Stimulated activated naive CD8-positive, alpha-beta T cell treated with anti-CD3 and anti-CD28 coated beads, Interleukin-15, amount 100 ng/mL, for 72 hours (primary cell): ENCODE data around the gene TFB1M.
"Not testable (repeated sequence)": the region's sequence is repeated elsewhere in the genome, so short reads cannot be mapped to it uniquely, and the experiment has no call there.

Experiments
- ATAC-seq: fragments of 150-1000 bp; cut with Tn5 transposase; 2 replicates; pipeline ENCODE4 v1.10.0; 2021; ENCODE audit warnings: mild to moderate bottlenecking, moderate library complexity
- DNase-seq, 2 donors: peaks; one replicate each; pipeline ENCODE4 v3.0.0; 2021 to 2022
- H3K27ac Mint-ChIP-seq, 2 donors: one replicate each; pipeline ENCODE4 v1.8.0; 2022; ENCODE audit warnings: mild to moderate bottlenecking in 2 of 2, mixed read lengths in 2 of 2, moderate library complexity in 2 of 2
- H3K27me3 Mint-ChIP-seq: one replicate; pipeline ENCODE4 v1.8.0; 2022; ENCODE audit warnings: mixed read lengths
- H3K4me1 Mint-ChIP-seq: one replicate; pipeline ENCODE4 v1.8.0; 2022; ENCODE audit warnings: mild to moderate bottlenecking, mixed read lengths
- H3K4me3 Mint-ChIP-seq, 2 donors: one replicate each; pipeline ENCODE4 v1.8.0; 2022; ENCODE audit warnings: mild to moderate bottlenecking in 2 of 2, mixed read lengths in 2 of 2, moderate library complexity in 1 of 2
- H3K9me3 Mint-ChIP-seq, 2 donors: one replicate each; pipeline ENCODE4 v1.8.0; 2022; ENCODE audit warnings: mixed read lengths in 2 of 2

The TFB1M gene

GRCh38 chr6:155314092-155314772 is at the start of gene TFB1M:
TFB1M (minus strand) TSS chr6:155314484; CDS start chr6:155314428, 56 bp downstream.
- peak; percentile 97 for ATAC-seq
- Mint-ChIP-seq H3K4me1 (peaks cover 39% of the 10 kb centered on the region), H3K27me3 (no peaks in the 10 kb centered on the region), H3K4me3 (peak within 1 kb of the TSS; percentile 95), H3K9me3 (no peaks in the 10 kb centered on the region), H3K27ac (peak within 1 kb of the TSS; percentile 97 to 98)
- DNase-seq = peak; percentile 99 to 100

GRCh38 chr6:155364021-155364420 is 49.7 kb upstream of the TFB1M start:
- not testable (repeated sequence) for H3K4me3 Mint-ChIP-seq, DNase-seq, H3K4me1 Mint-ChIP-seq, H3K27me3 Mint-ChIP-seq, H3K27ac Mint-ChIP-seq, ATAC-seq
- H3K9me3 Mint-ChIP-seq = peaks cover 13 to 23% of the 10 kb centered on the region in 2 donors

GRCh38 chr6:155362968-155363632 is 48.8 kb upstream of the TFB1M start:
- peaks cover 13 to 25% of the 10 kb centered on the region in 2 donors for H3K9me3 Mint-ChIP-seq
- H3K4me1 Mint-ChIP-seq, ATAC-seq, H3K4me3 Mint-ChIP-seq, DNase-seq, H3K27ac Mint-ChIP-seq, H3K27me3 Mint-ChIP-seq: not testable (repeated sequence)

DNA sequence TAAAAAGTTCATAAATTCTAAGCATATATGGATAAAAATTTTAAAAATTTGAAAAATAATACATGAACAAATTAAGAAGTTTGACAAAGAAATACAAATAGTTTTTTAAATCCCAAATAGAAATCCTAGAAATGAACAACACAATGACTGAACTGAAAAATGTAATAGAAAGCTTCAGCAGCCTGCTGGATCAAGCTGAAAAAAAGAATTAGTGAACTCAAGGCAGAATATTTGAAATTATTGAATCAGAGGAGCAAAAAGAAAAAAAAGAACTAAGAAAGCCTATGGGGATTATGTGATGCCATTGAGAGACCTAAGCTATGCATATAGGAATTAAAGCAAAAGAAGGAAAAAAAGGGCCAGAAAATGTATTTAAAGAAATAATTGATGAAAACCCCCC is 39.9 kb upstream of the TFB1M start:
- Mint-ChIP-seq H3K4me3 (no peak overlapping the region), H3K9me3 (peaks cover 10 to 25% of the 10 kb centered on the region in 2 donors), H3K27ac (no peak overlapping the region)

GRCh38 chr6:155352811-155353210 is 38.5 kb upstream of the TFB1M start:
- Mint-ChIP-seq H3K4me1 (peaks cover 7% of the 10 kb centered on the region), H3K27me3 (no peaks in the 10 kb centered on the region), H3K27ac (no peak overlapping the region), H3K4me3 (no peak overlapping the region), H3K9me3 (peaks cover 14 to 33% of the 10 kb centered on the region in 2 donors)
- DNase-seq (no peak), ATAC-seq (no peak)

More for the DNA sequence above, 39.9 kb upstream of the TFB1M start:
- no peak for ATAC-seq
- DNase-seq = no peak
- no peaks in the 10 kb centered on the region for H3K27me3 Mint-ChIP-seq
- H3K4me1 Mint-ChIP-seq = no peaks in the 10 kb centered on the region

- Mint-ChIP-seq H3K27ac (no peak overlapping the region), H3K27me3 (no peaks in the 10 kb centered on the region), H3K4me1 (peaks cover 14% of the 10 kb centered on the region), H3K9me3 (peaks cover 22 to 40% of the 10 kb centered on the region in 2 donors), H3K4me3 (no peak overlapping the region)
- DNase-seq (no peak), ATAC-seq (no peak)
Observed at GRCh38 chr6:155352130-155352420, 37.8 kb upstream of the TFB1M start.

- Mint-ChIP-seq H3K4me1 (peaks cover 14% of the 10 kb centered on the region), H3K9me3 (peaks cover 27 to 46% of the 10 kb centered on the region in 2 donors), H3K4me3 (no peak overlapping the region), H3K27me3 (no peaks in the 10 kb centered on the region), H3K27ac (no peak overlapping the region)
- DNase-seq (no peak), ATAC-seq (no peak)
Observed at GRCh38 chr6:155351273-155352129, 37.2 kb upstream of the TFB1M start.

GRCh38 chr6:155349956-155350355 is 35.7 kb upstream of the TFB1M start:
- peaks cover 14% of the 10 kb centered on the region for H3K4me1 Mint-ChIP-seq
- no peak for ATAC-seq
- H3K9me3 Mint-ChIP-seq = peaks cover 39 to 58% of the 10 kb centered on the region in 2 donors
- H3K4me3 Mint-ChIP-seq = no peak overlapping the region
- no peak for DNase-seq
- no peaks in the 10 kb centered on the region for H3K27me3 Mint-ChIP-seq
- H3K27ac Mint-ChIP-seq = no peak overlapping the region

GRCh38 chr6:155349129-155349528 is 34.8 kb upstream of the TFB1M start:
- no peak for ATAC-seq
- Mint-ChIP-seq H3K4me3 (no peak overlapping the region), H3K4me1 (peaks cover 14% of the 10 kb centered on the region), H3K9me3 (peaks cover 34 to 58% of the 10 kb centered on the region in 2 donors), H3K27ac (no peak overlapping the region), H3K27me3 (no peaks in the 10 kb centered on the region)
- DNase-seq = no peak

GRCh38 chr6:155347800-155348199 is 33.5 kb upstream of the TFB1M start:
- Mint-ChIP-seq H3K9me3 (peaks cover 29 to 50% of the 10 kb centered on the region in 2 donors), H3K4me1 (peaks cover 14% of the 10 kb centered on the region), H3K27ac (no peak overlapping the region), H3K27me3 (no peaks in the 10 kb centered on the region), H3K4me3 (no peak overlapping the region)
- ATAC-seq (peak; percentile 45), DNase-seq (no peak)

GRCh38 chr6:155346957-155347356 is 32.7 kb upstream of the TFB1M start:
- H3K4me1 Mint-ChIP-seq = peaks cover 14% of the 10 kb centered on the region
- DNase-seq = no peak
- H3K27me3 Mint-ChIP-seq = no peaks in the 10 kb centered on the region
- no peak for ATAC-seq
- peaks cover 29 to 50% of the 10 kb centered on the region in 2 donors for H3K9me3 Mint-ChIP-seq
- H3K27ac Mint-ChIP-seq = no peak overlapping the region
- no peak overlapping the region for H3K4me3 Mint-ChIP-seq

- Mint-ChIP-seq H3K27me3 (no peaks in the 10 kb centered on the region), H3K27ac (no peak overlapping the region), H3K4me3 (no peak overlapping the region), H3K4me1 (peaks cover 23% of the 10 kb centered on the region), H3K9me3 (peaks cover 34 to 68% of the 10 kb centered on the region in 2 donors)
- no peak for DNase-seq
- ATAC-seq = no peak
Observed at GRCh38 chr6:155344341-155345006, 30.2 kb upstream of the TFB1M start.

GRCh38 chr6:155341130-155341828 is 27.0 kb upstream of the TFB1M start:
- DNase-seq (no peak), ATAC-seq (peak; percentile 49)
- Mint-ChIP-seq H3K4me3 (no peak overlapping the region), H3K9me3 (peaks cover 44 to 71% of the 10 kb centered on the region in 2 donors), H3K27me3 (no peaks in the 10 kb centered on the region), H3K4me1 (peaks cover 33% of the 10 kb centered on the region), H3K27ac (peak overlapping the region in 1 of 2 donors; percentile 8)

GRCh38 chr6:155340464-155341129 is 26.3 kb upstream of the TFB1M start:
- H3K4me3 Mint-ChIP-seq = no peak overlapping the region
- ATAC-seq (peak; percentile 23), DNase-seq (no peak)
- H3K4me1 Mint-ChIP-seq = peaks cover 33% of the 10 kb centered on the region
- peaks cover 45 to 71% of the 10 kb centered on the region in 2 donors for H3K9me3 Mint-ChIP-seq
- no peaks in the 10 kb centered on the region for H3K27me3 Mint-ChIP-seq
- H3K27ac Mint-ChIP-seq = no peak overlapping the region
